ENCODE results near the gene ZNF837.
"Not testable (repeated sequence)": the region's sequence is repeated elsewhere in the genome, so short reads cannot be mapped to it uniquely, and the experiment has no call there.

Gene ZNF837

GRCh38 chr19:58351558-58351878 lies 29.3 kb downstream of the ZNF837 start:
- DNase-seq (ENCODE audit: low read depth in 2 of 2) = no peak

DNA sequence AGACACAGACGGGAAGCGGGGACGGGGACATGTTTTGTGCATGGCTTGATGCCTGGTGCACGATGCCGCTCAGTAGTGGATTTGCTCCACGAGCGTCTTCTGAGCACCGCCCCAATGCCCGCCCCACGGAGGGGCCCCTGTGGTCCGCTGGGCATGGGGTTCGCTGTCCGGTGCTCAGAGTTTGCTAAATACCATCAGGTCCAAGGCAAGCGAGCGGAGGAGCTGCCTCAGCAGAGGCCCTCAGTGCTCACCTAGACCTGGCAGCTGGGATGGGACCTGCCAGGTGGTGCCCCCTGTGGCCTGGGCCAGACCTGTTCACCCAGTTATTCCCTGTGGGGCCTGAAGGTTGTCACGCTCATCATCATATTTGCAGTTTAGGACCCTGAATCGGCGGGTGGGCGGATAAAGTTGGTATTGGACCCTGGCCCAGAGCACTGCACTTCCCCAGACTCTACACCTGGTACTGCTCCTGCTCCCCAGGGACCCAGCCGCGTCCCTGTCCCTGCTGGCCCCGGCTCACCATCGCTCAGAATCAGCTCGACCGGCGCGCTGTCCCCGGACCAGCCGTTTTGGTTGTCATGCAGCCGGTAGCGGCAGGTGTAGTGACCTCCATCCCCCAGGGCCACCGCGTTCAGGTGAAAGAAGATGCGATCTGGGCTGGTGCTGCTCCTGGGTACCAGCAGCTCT lies 29.8 kb downstream of the ZNF837 start:
- DNase-seq (ENCODE audit: low read depth in 2 of 2) = no peak

DNA sequence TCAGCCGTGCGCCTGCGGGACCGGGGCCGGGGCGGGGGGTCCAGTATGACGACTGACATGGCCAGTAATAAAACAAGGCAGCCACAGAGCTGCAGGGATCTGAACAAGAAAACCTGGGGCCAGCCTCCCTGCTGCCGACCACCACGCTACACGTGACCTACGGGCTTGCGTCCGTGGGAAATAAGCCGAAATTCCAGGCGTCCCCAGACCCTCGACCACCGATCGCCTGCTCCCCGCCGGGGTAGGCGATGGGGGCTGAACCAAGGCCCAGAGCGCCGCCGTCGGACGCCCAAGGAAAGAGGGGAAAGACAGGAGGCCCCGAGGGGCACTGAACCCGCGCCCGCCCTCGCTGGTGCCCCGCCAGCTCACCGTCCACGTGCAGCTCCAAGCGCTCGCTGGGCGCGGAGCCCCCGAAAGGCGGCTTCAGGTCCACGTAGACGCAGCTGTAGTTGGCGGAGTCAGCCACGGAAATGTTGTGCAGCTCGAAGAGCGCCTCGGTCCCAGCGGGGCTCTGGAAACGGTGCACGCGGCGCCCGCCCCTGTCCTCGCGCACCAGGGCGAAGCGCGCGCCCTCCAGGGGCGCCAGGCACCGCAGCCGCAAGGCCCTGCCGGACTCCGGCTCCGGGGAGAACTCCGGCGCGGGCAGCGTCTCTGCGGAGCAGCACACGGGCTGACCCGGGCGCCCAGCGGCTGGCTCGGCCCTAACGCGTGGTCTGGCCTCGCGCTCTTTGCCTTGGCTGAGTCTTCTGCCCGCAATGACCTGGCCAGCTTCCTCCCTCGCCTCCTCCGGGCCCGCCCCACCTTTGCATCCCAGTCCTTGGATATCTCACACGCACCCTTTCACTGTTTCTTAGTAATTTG lies 30.6 kb downstream of the ZNF837 start:
- no peak for DNase-seq (ENCODE audit: low read depth in 2 of 2)

- no peak for DNase-seq (ENCODE audit: low read depth in 2 of 2)
Observed at GRCh38 chr19:58349590-58349989, 31.2 kb downstream of the ZNF837 start.

GRCh38 chr19:58348080-58348479 lies 32.8 kb downstream of the ZNF837 start:
- DNase-seq (ENCODE audit: low read depth in 2 of 2) = not testable (repeated sequence)

DNA sequence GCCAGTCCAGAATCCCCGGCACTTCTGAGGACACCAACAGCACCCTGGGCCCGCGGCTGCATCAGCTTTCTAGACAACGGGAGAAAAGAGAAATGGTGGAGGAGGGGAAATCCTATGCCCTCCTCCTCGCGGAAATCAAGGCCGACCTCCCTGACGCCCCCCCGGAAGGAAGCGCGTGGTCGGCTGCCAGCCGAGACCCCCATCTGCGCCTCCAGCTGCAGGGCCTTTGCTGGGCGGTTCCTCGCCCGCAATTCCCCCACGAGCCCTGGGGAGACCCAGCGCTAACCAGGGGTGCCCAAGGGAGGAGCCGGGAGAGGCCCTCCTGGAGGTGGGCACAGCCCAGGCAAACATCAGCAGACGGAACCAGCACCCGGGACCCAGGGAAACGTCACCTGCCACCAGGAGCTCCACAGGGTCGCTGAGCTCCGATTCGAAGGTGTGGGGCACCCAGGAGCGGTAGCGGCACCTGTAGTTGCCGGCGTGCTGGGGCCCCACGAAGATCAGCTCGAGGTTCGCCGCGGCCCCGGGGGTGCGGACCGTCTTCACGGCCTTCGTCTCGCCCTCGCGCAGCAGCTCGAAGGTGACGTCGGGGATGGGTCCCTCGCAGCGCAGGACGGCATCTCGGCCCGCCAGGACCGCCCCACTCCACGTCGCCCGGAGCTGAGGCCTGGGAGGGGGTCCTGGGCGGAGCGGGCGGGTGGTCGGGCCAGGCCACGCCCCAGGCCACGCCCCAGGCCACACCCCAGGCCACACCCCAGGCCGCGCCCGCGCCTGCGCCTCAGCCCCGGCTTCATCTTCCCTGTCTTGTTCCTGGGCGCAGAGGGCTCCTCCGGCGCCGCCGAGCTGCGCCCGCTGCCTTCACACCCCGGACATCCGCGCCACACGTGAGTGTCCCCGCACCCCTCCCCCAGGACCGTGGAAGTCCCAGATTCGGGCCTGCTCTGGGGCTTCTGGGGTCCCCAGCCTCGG lies 33.6 kb downstream of the ZNF837 start:
- DNase-seq (ENCODE audit: low read depth in 2 of 2) = peak; percentile 29 to 33

GRCh38 chr19:58345558-58345957 lies 35.3 kb downstream of the ZNF837 start:
- no peak for DNase-seq (ENCODE audit: low read depth in 2 of 2)

GRCh38 chr19:58338825-58339558 lies 41.8 kb downstream of the ZNF837 start:
- no peak for DNase-seq (ENCODE audit: low read depth in 2 of 2)

DNA sequence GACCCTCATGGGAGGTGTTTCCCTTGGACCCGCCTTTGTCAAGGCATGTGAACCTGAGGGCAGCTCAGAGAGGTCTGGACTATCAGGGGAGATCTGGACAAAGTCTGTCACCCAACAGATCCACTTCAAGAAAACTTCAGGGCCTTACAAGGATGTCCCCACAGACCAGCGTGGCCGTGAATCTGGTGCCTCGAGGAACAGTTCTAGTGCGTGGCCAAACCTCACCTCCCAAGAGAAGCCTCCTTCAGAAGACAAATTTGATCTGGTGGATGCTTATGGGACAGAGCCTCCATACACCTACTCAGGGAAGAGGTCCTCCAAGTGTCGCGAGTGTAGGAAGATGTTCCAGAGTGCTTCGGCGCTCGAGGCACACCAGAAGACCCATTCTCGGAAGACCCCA lies 42.5 kb downstream of the ZNF837 start:
- no peak for DNase-seq (ENCODE audit: low read depth in 2 of 2)

GRCh38 chr19:58336820-58337219 lies 44.0 kb downstream of the ZNF837 start:
- no peak for DNase-seq (ENCODE audit: low read depth in 2 of 2)

GRCh38 chr19:58336216-58336615 lies 44.6 kb downstream of the ZNF837 start:
- no peak for DNase-seq (ENCODE audit: low read depth in 2 of 2)

- DNase-seq (ENCODE audit: low read depth in 2 of 2) = no peak
Observed at GRCh38 chr19:58335630-58336029, 45.2 kb downstream of the ZNF837 start.

DNA sequence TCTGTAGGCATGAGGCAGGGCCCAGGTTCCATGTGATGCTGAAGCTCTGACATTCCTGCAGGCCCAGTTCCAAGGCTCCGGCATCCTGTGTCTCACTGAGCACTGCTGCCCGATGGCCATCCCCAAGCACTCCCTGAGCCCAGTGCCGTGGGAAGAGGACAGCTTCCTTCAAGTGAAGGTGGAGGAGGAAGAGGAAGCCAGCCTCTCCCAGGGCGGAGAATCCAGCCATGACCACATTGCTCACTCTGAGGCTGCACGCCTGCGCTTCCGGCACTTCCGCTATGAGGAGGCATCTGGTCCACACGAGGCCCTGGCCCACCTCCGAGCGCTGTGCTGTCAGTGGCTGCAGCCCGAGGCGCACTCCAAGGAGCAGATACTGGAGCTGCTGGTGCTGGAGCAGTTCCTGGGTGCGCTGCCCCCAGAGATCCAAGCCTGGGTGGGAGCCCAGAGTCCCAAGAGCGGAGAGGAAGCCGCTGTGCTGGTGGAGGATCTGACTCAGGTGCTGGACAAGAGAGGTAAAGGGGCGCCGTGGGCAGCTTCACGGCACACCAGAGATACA lies 46.1 kb downstream of the ZNF837 start:
- no peak for DNase-seq (ENCODE audit: low read depth in 2 of 2)

DNA sequence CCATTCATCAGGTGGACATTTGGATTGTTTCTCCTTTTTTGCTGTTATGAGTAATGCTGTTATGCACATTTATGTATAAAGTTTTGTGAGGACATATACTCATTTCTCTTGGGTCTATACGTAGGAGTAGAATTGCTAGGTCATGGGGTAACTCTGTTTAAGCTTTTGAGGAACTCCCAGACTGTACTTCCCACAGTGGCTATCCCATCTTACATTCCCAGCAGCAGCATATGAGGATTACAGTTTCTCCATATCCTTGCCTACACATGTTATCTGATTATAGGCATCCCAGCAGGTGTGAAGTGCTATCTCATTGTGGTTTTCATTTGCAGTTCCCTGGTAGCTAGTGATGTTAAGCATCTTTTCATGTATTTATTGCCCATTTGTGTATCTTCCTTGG lies 48.1 kb downstream of the ZNF837 start:
- no peak for DNase-seq (ENCODE audit: low read depth in 2 of 2)

DNA sequence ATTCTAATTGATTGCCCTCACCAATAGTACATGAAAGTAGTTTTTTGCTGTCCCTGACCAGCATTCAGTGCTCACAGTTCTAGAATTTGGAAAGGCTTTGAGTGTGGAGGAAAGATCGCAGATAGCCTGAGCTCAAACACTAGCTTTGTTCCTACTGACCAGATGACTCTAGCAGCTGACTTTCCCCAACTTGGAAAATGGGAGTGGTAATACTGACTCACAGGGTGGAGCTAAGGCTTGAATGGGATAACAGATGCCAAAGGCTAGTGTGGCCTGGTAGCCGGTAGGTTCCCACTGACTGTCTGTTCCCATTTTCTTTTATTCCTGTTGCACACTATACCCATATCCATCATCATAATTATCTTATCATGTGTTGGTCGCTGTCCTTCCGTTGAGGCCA lies 50.4 kb downstream of the ZNF837 start:
- DNase-seq (ENCODE audit: low read depth in 2 of 2) = no peak

DNA sequence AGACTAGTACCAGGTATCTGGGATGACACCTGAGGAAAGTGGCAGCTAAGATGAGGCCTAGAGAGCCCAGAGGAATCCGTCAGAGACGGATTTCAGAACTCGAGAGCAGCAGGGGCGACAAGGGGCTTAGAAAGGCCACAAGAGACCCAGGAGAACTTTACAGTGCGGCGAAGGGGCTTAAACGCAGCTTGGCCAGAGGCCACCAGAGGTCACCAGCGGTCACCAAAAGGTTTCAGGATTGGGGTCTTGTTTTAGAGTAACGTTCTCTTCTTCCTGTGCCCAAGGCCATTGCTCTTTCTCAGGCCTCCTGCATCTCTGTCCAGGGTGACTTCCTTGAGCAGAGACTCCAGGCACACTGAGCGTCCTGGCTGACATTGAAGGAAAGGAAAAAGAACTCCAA lies 51.8 kb downstream of the ZNF837 start:
- no peak for DNase-seq (ENCODE audit: low read depth in 2 of 2)

GRCh38 chr19:58326914-58327726 lies 53.7 kb downstream of the ZNF837 start, which contains the start of gene ZSCAN22:
TSS of gene ZSCAN22 (plus strand) at chr19:58326994. CDS start at chr19:58334803, 7,809 bp downstream.
- peak; percentile 45 to 80 for DNase-seq (ENCODE audit: low read depth in 2 of 2)

DNA sequence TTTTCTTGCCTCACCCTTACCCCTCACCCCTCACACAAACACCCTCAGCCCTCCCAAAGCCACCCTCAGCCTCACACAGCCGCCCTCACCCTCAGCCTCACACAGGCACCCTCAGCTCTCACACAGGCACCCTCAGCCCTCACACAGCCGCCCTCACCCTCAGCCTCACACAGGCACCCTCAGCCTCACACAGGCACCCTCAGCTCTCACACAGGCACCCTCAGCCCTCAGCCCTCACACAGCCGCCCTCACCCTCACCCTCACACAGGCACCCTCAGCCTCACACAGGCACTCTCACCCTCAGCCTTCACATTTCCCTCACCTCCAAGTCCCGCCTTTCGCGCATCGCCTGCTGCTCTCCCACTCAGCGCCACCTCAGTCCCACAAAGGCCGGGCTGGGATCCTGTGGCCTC lies 54.3 kb downstream of the ZNF837 start:
- no peak for DNase-seq (ENCODE audit: low read depth in 2 of 2)

DNA sequence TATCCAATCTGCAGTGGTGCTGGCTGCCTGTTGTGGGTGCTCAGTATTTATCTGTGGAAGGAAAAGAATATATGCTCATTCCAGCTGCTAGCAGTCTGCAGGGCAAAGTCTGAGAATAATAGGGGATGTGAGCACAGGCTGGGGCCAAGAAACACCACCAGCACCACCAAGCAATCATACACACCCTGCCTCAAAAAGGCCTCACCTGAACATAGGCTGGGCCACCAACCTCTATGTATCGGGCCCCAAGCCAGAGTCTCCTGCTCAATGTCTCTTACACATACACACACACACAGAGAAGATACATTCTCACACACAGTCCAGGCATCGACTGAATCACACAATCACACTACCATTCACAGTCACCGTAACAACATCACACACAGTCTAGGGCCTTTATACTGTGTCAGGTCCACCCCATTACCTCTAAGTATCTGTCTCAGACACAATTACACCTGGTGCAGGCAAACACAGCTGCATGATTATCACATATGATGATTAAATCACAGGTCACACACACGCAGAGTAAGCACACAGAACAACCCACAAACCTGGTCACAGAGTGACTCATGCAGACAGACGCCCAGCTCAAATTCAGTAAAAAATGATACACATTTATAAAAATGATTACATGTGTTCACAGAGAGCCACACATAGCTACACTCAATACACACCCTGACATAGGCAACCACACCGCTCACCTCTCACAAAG lies 55.4 kb downstream of the ZNF837 start:
- DNase-seq (ENCODE audit: low read depth in 2 of 2) = no peak

DNA sequence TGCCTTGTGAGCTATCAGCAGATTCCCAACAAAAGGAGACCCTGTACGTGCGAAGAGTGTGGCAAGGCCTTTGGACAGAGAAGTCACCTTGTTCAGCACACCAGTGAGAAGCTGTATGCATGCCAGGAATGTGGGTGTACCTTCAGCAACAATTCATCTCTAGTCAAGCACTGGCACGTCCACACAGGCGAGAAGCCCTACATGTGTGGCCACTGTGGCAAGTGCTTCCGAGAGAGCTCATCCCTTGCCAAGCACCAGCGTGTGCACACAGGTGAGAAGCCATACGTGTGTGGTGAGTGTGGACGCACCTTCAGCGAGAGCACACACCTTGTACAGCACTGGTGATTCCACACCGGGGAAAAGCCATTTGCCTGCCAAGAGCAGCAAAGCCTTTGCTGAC lies 61.6 kb downstream of the ZNF837 start:
- no peak for DNase-seq (ENCODE audit: low read depth in 2 of 2)

Data from stimulated activated CD4-positive, alpha-beta T cell treated with anti-CD3 and anti-CD28 coated beads, Interleukin-1b, Interleukin-23, amount 100 ng/mL, for 1 hour (primary cell).